Vagina (tissue), 2 donors: Measurements from ENCODE around the gene CYRIA.

Experiments
- POLR2A ChIP-seq, 2 donors: fragments of 450-650 bp; IDR thresholded peaks; one replicate each; pipeline ENCODE4 v1.6.1; 2017; ENCODE audit warnings: antibody characterized with exemption in 2 of 2, mild to moderate bottlenecking in 2 of 2, moderate library complexity in 2 of 2
- POLR2AphosphoS5 ChIP-seq, 2 donors: sonication (generic); formaldehyde crosslinking; IDR thresholded peaks; one replicate each; pipeline ENCODE4 v1.9.0; 2017; ENCODE audit warnings: antibody characterized with exemption in 2 of 2, mild to moderate bottlenecking in 2 of 2, low read depth in 1 of 2; ENCODE audit not compliant: insufficient read depth in 1 of 2
- TF ChIP-seq, protein P1 (sequence below), 3 experiments: fragments of 450-650 bp in 2 of 3; fragments of 200-600 bp in 1 of 3; sonication (generic) in 1 of 3; IDR thresholded peaks; one replicate each; pipeline ENCODE4 v1.5.1; 2017 to 2019; ENCODE audit warnings: antibody characterized with exemption in 3 of 3, mild to moderate bottlenecking in 2 of 3, moderate library complexity in 2 of 3

DNA sequence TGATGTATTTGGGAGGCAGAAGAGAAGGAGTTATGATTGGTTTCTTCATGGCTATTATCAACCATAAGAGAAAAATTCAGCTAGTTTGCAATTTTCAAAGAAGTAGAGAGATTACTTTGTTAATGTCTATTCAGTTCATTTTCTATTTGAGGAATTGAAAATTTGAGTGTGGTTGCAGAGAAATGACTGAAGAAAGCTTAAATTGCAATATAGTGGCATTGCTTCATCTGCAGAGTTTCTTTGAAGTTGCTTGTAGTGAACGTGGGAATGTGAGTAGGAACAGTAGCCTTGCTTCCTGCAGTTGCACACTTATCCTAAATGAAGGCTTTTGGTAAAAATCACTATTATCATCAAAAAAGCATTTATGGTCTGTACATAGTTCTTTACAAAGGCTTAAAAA is 14.7 kb upstream of the CYRIA start:
- TF ChIP-seq, protein P1, sequence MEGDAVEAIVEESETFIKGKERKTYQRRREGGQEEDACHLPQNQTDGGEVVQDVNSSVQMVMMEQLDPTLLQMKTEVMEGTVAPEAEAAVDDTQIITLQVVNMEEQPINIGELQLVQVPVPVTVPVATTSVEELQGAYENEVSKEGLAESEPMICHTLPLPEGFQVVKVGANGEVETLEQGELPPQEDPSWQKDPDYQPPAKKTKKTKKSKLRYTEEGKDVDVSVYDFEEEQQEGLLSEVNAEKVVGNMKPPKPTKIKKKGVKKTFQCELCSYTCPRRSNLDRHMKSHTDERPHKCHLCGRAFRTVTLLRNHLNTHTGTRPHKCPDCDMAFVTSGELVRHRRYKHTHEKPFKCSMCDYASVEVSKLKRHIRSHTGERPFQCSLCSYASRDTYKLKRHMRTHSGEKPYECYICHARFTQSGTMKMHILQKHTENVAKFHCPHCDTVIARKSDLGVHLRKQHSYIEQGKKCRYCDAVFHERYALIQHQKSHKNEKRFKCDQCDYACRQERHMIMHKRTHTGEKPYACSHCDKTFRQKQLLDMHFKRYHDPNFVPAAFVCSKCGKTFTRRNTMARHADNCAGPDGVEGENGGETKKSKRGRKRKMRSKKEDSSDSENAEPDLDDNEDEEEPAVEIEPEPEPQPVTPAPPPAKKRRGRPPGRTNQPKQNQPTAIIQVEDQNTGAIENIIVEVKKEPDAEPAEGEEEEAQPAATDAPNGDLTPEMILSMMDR (IDR thresholded peaks at IDR 0.05): no peak
- TF ChIP-seq POLR2A (IDR thresholded peaks at IDR 0.05) (no peak), POLR2AphosphoS5 (IDR thresholded peaks at IDR 0.05; ENCODE audit: insufficient read depth in 1 of 2, low read depth in 1 of 2) (no peak)
